ENCODE measurements around the gene GNG8. TPM values are rescaled to one million over a fixed set of nuclear protein-coding genes. Genes with fewer than 3 reads are reported as not detected.

Gene GNG8
- total RNA-seq, 1 donor = not detected

DNA sequence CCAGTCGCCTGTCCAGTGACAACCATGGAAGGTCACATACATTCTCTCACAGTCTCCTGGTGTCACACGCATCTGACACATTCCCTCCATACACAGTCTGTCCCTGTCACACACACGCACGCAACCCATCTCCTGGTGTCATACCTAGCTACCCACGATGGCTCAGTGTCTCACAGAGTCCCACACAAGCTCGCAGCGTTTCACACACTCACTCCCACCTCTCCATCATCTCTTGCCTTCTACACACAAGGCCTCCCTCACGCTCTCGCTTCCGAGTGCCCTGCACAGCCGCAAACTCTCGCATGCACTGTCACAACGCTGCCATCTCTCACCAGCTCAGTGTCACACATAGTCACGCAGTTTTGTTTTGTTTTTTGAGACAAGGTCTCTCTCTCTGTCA lies 1.2 kb upstream of the GNG8 start:
- Histone ChIP-seq H3K9me3 (ENCODE audit: low read depth, low read length) (no peaks in the 10 kb centered on the region), H3K4me3 (ENCODE audit: insufficient read depth, low read length) (no peak overlapping the region), H3K79me2 (ENCODE audit: insufficient read depth, low read length) (no peaks in the 10 kb centered on the region), H2AFZ (ENCODE audit: low read length) (no peak overlapping the region), H3K27me3 (ENCODE audit: insufficient read depth, low read length) (peaks cover 8% of the 10 kb centered on the region), H3K27ac (ENCODE audit: low read depth, low read length) (no peak overlapping the region), H3K36me3 (ENCODE audit: insufficient read depth, low read length) (no peaks in the 10 kb centered on the region), H3K4me1 (ENCODE audit: insufficient read depth, low read length) (peaks cover 20% of the 10 kb centered on the region), H3K4me2 (ENCODE audit: insufficient read depth, low read length) (no peak overlapping the region), H4K20me1 (ENCODE audit: insufficient read depth, low read length) (no peaks in the 10 kb centered on the region)
- peak; percentile 84 for DNase-seq (ENCODE audit: insufficient read length, low spot score, missing footprints)
- TF ChIP-seq, protein P1, sequence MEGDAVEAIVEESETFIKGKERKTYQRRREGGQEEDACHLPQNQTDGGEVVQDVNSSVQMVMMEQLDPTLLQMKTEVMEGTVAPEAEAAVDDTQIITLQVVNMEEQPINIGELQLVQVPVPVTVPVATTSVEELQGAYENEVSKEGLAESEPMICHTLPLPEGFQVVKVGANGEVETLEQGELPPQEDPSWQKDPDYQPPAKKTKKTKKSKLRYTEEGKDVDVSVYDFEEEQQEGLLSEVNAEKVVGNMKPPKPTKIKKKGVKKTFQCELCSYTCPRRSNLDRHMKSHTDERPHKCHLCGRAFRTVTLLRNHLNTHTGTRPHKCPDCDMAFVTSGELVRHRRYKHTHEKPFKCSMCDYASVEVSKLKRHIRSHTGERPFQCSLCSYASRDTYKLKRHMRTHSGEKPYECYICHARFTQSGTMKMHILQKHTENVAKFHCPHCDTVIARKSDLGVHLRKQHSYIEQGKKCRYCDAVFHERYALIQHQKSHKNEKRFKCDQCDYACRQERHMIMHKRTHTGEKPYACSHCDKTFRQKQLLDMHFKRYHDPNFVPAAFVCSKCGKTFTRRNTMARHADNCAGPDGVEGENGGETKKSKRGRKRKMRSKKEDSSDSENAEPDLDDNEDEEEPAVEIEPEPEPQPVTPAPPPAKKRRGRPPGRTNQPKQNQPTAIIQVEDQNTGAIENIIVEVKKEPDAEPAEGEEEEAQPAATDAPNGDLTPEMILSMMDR (IDR thresholded peaks at IDR 0.05; ENCODE audit: extremely low read depth, low read depth, low read length) = no peak

GRCh38 chr19:46634656-46635218 lies 1.3 kb downstream of the GNG8 start:
- peaks cover 27% of the 10 kb centered on the region for H3K4me1 ChIP-seq (ENCODE audit: insufficient read depth, low read length)
- peak overlapping the region; percentile 51 for H3K4me2 ChIP-seq (ENCODE audit: insufficient read depth, low read length)

GRCh38 chr19:46634045-46634655 lies 1.9 kb downstream of the GNG8 start:
- H4K20me1 ChIP-seq (ENCODE audit: insufficient read depth, low read length) = no peaks in the 10 kb centered on the region
- peak overlapping the region; percentile 83 for H3K4me2 ChIP-seq (ENCODE audit: insufficient read depth, low read length)
- TF ChIP-seq, protein P1 (IDR thresholded peaks at IDR 0.05; ENCODE audit: extremely low read depth, low read depth, low read length) = no peak
- DNase-seq (ENCODE audit: insufficient read length, low spot score, missing footprints) = peak; percentile 96
- no peaks in the 10 kb centered on the region for H3K36me3 ChIP-seq (ENCODE audit: insufficient read depth, low read length)
- H3K4me3 ChIP-seq (ENCODE audit: insufficient read depth, low read length) = peak overlapping the region; percentile 59
- no peaks in the 10 kb centered on the region for H3K9me3 ChIP-seq (ENCODE audit: low read depth, low read length)
- H3K4me1 ChIP-seq (ENCODE audit: insufficient read depth, low read length) = peaks cover 22% of the 10 kb centered on the region
- no peaks in the 10 kb centered on the region for H3K79me2 ChIP-seq (ENCODE audit: insufficient read depth, low read length)
- no peak overlapping the region for H3K27ac ChIP-seq (ENCODE audit: low read depth, low read length)
- H2AFZ ChIP-seq (ENCODE audit: low read length) = peak overlapping the region; percentile 55
- peaks cover 8% of the 10 kb centered on the region for H3K27me3 ChIP-seq (ENCODE audit: insufficient read depth, low read length)

More at GRCh38 chr19:46634656-46635218, 1.3 kb downstream of the GNG8 start:
- H2AFZ ChIP-seq (ENCODE audit: low read length) = no peak overlapping the region
- DNase-seq (ENCODE audit: insufficient read length, low spot score, missing footprints) = peak; percentile 57
- peak overlapping the region; percentile 55 for H3K4me3 ChIP-seq (ENCODE audit: insufficient read depth, low read length)
- no peaks in the 10 kb centered on the region for H3K36me3 ChIP-seq (ENCODE audit: insufficient read depth, low read length)
- H3K27me3 ChIP-seq (ENCODE audit: insufficient read depth, low read length) = peaks cover 8% of the 10 kb centered on the region
- no peak overlapping the region for H3K27ac ChIP-seq (ENCODE audit: low read depth, low read length)
- H4K20me1 ChIP-seq (ENCODE audit: insufficient read depth, low read length) = no peaks in the 10 kb centered on the region
- no peaks in the 10 kb centered on the region for H3K9me3 ChIP-seq (ENCODE audit: low read depth, low read length)
- TF ChIP-seq, protein P1 (IDR thresholded peaks at IDR 0.05; ENCODE audit: extremely low read depth, low read depth, low read length) = no peak
- H3K79me2 ChIP-seq (ENCODE audit: insufficient read depth, low read length) = no peaks in the 10 kb centered on the region

DNA sequence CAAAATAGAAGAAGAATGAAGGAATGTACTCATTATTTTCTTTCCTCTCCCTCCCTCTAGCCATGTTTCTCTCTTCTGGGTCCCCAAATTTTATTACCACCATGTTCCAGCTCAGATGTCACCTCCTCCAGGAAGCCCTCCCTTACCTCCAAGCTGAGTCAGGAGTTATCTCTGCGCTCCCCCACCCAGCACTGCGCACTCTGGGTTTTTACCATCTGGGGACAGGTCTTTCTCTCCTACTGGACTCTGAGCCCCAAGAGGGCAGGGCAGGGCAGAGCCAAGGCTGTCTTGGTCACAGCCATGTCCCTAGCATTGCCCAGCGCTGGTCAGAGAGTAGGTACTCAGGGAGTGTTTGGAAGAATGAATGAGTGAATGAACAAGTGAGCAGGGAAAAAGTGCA lies 2.9 kb downstream of the GNG8 start:
- H2AFZ ChIP-seq (ENCODE audit: low read length) = no peak overlapping the region
- H3K9me3 ChIP-seq (ENCODE audit: low read depth, low read length) = no peaks in the 10 kb centered on the region
- H3K27ac ChIP-seq (ENCODE audit: low read depth, low read length) = no peak overlapping the region
- H4K20me1 ChIP-seq (ENCODE audit: insufficient read depth, low read length) = no peaks in the 10 kb centered on the region
- H3K27me3 ChIP-seq (ENCODE audit: insufficient read depth, low read length) = peaks cover 8% of the 10 kb centered on the region
- no peak overlapping the region for H3K4me3 ChIP-seq (ENCODE audit: insufficient read depth, low read length)
- no peak for DNase-seq (ENCODE audit: insufficient read length, low spot score, missing footprints)
- no peaks in the 10 kb centered on the region for H3K79me2 ChIP-seq (ENCODE audit: insufficient read depth, low read length)
- TF ChIP-seq, protein P1 (IDR thresholded peaks at IDR 0.05; ENCODE audit: extremely low read depth, low read depth, low read length) = no peak
- peak overlapping the region; percentile 83 for H3K4me2 ChIP-seq (ENCODE audit: insufficient read depth, low read length)
- no peaks in the 10 kb centered on the region for H3K36me3 ChIP-seq (ENCODE audit: insufficient read depth, low read length)
- H3K4me1 ChIP-seq (ENCODE audit: insufficient read depth, low read length) = peaks cover 22% of the 10 kb centered on the region
